GM12878 (cell line): ENCODE results near the gene C19orf47. TPM values are rescaled to one million over a fixed set of nuclear protein-coding genes. Genes with fewer than 3 reads are reported as not detected.

Experiments
- CHD2 ChIP-seq: IDR thresholded peaks from 2 replicates; pipeline ENCODE4 v1.6.1; 2011; ENCODE audit warnings: low read depth, low read length, improper control_type of control experiment, borderline replicate concordance
- CREB1 ChIP-seq: IDR thresholded peaks from 2 replicates; pipeline ENCODE4 v1.6.1; 2012; ENCODE audit warnings: low read depth, mild to moderate bottlenecking, inconsistent platforms
- ETV6 ChIP-seq, 2 experiments: fragments of 450-650 bp in 1 of 2; IDR thresholded peaks in 1 of 2; conservative IDR thresholded peaks in 1 of 2; 2 replicates each; pipeline ENCODE4 v1.6.1; 2014; ENCODE audit warnings: antibody characterized with exemption in 1 of 2, borderline replicate concordance in 1 of 2, low read depth in 1 of 2, mild to moderate bottlenecking in 1 of 2, moderate library complexity in 1 of 2
- GABPA ChIP-seq: IDR thresholded peaks from 2 replicates; pipeline ENCODE4 v1.6.1; 2014; ENCODE audit warnings: antibody characterized with exemption, low read depth, mild to moderate bottlenecking, inconsistent platforms
- KLF5 ChIP-seq: fragments of 450-650 bp; IDR thresholded peaks from 2 replicates; pipeline ENCODE4 v1.6.1; 2014; ENCODE audit warnings: mild to moderate bottlenecking; ENCODE audit not compliant: partially characterized antibody
- MEF2A ChIP-seq: IDR thresholded peaks from 2 replicates; pipeline ENCODE4 v1.6.1; 2011; ENCODE audit warnings: low read depth, mild to moderate bottlenecking, low read length, moderate library complexity; ENCODE audit not compliant: insufficient read depth
- NFXL1 ChIP-seq: fragments of 450-650 bp; IDR thresholded peaks from 2 replicates; pipeline ENCODE4 v1.6.1; 2017; ENCODE audit warnings: antibody characterized with exemption, mild to moderate bottlenecking, borderline replicate concordance
- NFYA ChIP-seq: IDR thresholded peaks from 2 replicates; pipeline ENCODE4 v1.6.1; 2011; ENCODE audit warnings: low read depth, mild to moderate bottlenecking, low read length, improper control_type of control experiment, borderline replicate concordance
- NFYB ChIP-seq: IDR thresholded peaks from 2 replicates; pipeline ENCODE4 v1.6.1; 2011; ENCODE audit warnings: low read depth, mild to moderate bottlenecking, low read length, improper control_type of control experiment, moderate library complexity; ENCODE audit not compliant: insufficient read depth
- NR2C1 ChIP-seq: fragments of 450-650 bp; IDR thresholded peaks from 2 replicates; pipeline ENCODE4 v1.6.1; 2017; ENCODE audit warnings: antibody characterized with exemption, mild to moderate bottlenecking, moderate library complexity
- PML ChIP-seq: IDR thresholded peaks from 2 replicates; pipeline ENCODE4 v1.6.1; 2012; ENCODE audit warnings: low read length, inconsistent platforms
- POLR2AphosphoS2 ChIP-seq: IDR thresholded peaks from 2 replicates; pipeline ENCODE4 v1.6.1; 2011; ENCODE audit warnings: low read depth, mild to moderate bottlenecking, low read length, improper control_type of control experiment, moderate library complexity
- POU2F2 ChIP-seq: IDR thresholded peaks from 3 replicates; pipeline ENCODE4 v1.6.1; 2011; ENCODE audit warnings: low read depth, mild to moderate bottlenecking, low read length, borderline replicate concordance
- RCOR1 ChIP-seq: conservative IDR thresholded peaks from 2 replicates; pipeline ENCODE4 v1.6.1; 2012; ENCODE audit warnings: low read depth, low read length, improper control_type of control experiment
- SIX5 ChIP-seq: IDR thresholded peaks from 2 replicates; pipeline ENCODE4 v1.6.1; 2011; ENCODE audit warnings: mild to moderate bottlenecking, low read depth, low read length, moderate library complexity; ENCODE audit not compliant: severe bottlenecking
- SP1 ChIP-seq: IDR thresholded peaks from one replicate; pipeline ENCODE4 v1.6.1; 2011; ENCODE audit warnings: low read depth, low read length
- TAF1 ChIP-seq: IDR thresholded peaks from 2 replicates; pipeline ENCODE4 v1.6.1; 2011; ENCODE audit warnings: mild to moderate bottlenecking, low read depth, low read length, borderline replicate concordance
- USF1 ChIP-seq: IDR thresholded peaks from 2 replicates; pipeline ENCODE4 v1.6.1; 2011; ENCODE audit warnings: borderline replicate concordance, low read depth, mild to moderate bottlenecking, moderate library complexity, mixed read lengths, low read length; ENCODE audit not compliant: insufficient read depth; ENCODE audit errors: extremely low read length
- ZNF274 ChIP-seq: IDR thresholded peaks from one replicate; pipeline ENCODE4 v1.8.0; 2011; ENCODE audit not compliant: insufficient read length, insufficient read depth
- polyA plus RNA-seq, 11 experiments: library from polyadenylated mRNA; depleted of rRNA in 4 of 11; unstranded in 6 of 11; stranded (reverse) in 5 of 11; fragments of >200 nt; fragmentation: Nextera tagmentation in 4 of 11; fragmentation: Illumina TruSeq in 1 of 11; extraction: Ambion mirVana in 4 of 11; extraction: Trizol in 1 of 11; gene quantifications; 1 replicate in 1 of 11; 2 replicates in 10 of 11; pipeline versions ENCODE4 v1.2.1 to v1.2.3, GENCODE V29; 2011 to 2016; ENCODE audit warnings: inconsistent platforms in 2 of 11, missing spikeins in 2 of 11, low read depth in 1 of 11
- total RNA-seq, 4 experiments: library from RNA; depleted of rRNA in 3 of 4; stranded (reverse); fragments of >200 nt in 3 of 4; fragmentation: Illumina TruSeq in 1 of 4; extraction: Trizol in 1 of 4; gene quantifications; 2 replicates each; pipeline versions ENCODE4 v1.2.1 to v1.2.3, GENCODE V29; 2013 to 2021
- TF ChIP-seq, protein P1 (sequence below): fragments of 450-650 bp; conservative IDR thresholded peaks from 2 replicates; pipeline ENCODE4 v1.6.1; 2017; ENCODE audit warnings: mild to moderate bottlenecking, moderate library complexity
- TF ChIP-seq, protein P2 (sequence below): fragments of 450-650 bp; IDR thresholded peaks from 2 replicates; pipeline ENCODE4 v1.6.1; 2016; ENCODE audit warnings: mild to moderate bottlenecking, moderate library complexity, borderline replicate concordance

The C19orf47 gene
- total and polyA plus RNA-seq, 10 of the 15 experiments (the other 5 are each of a cell fraction or from before 2014, with no cell fraction given), result 0.11 to 29.1 (median 20.2) TPM

DNA sequence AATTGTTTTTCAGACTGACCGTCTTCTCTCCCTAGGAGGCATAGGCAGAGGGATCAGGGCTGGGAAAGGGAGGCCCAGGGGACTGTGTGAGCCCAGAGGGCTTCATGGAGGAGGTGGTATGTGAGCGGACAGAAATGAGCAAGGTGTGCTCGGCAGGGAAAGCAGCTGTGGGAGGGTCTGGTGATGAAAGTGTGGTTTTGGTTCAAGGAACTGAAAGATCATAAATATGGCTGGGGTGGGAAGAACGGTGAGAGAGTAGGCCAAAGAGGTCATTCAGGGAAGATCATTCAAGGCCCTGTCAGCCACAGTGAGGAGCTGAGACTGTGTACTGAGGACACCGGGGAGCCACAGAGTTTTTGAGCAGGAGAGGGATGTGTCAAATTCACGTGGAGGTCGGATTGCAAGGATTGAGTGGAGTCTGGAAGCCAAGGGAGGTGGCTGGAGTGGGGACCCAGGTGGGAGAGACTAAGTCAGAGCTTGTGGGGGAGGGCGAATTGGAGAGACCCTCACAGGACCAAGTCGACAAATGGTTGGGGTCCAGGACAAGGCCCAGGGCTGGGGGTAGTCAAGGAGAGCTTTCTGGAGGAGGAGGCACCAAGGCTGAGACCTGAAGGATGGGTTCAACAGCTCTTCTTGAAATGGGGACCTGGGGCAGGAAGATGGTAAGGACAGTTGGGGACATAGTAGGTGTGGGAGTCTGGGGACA lies 7.9 kb upstream of the C19orf47 start (continued):
- TF ChIP-seq ZNF274 (no peak), TAF1 (peak; percentile 44; the same call in 1 of the 2 replicates), SIX5 (no peak), RCOR1 (peak; percentile 64; the same call in 1 of the 2 replicates), MEF2A (peak; percentile 51; the same call in 1 of the 2 replicates), NFYA (no peak), CHD2 (peak; percentile 45; the same call in 1 of the 2 replicates), GABPA (no peak), CREB1 (0 out of 2 replicates have a peak, but pooled peaks have one; percentile 30), ETV6 (conservative IDR thresholded peaks at IDR 0.05 in 1 of 2, IDR thresholded peaks at IDR 0.05 in 1 of 2; ENCODE audit: borderline replicate concordance in 1 of 2, low read depth in 1 of 2) (no peak), PML (0 out of 2 replicates have a peak, but pooled peaks have one; percentile 33), SP1 (no peak), POLR2AphosphoS2 (no peak), USF1 (no peak), KLF5 (no peak), NFYB (no peak), NR2C1 (no peak), NFXL1 (no peak), POU2F2 (0 out of 3 replicates have a peak, but pooled peaks have one; percentile 21)
- TF ChIP-seq, protein P1, sequence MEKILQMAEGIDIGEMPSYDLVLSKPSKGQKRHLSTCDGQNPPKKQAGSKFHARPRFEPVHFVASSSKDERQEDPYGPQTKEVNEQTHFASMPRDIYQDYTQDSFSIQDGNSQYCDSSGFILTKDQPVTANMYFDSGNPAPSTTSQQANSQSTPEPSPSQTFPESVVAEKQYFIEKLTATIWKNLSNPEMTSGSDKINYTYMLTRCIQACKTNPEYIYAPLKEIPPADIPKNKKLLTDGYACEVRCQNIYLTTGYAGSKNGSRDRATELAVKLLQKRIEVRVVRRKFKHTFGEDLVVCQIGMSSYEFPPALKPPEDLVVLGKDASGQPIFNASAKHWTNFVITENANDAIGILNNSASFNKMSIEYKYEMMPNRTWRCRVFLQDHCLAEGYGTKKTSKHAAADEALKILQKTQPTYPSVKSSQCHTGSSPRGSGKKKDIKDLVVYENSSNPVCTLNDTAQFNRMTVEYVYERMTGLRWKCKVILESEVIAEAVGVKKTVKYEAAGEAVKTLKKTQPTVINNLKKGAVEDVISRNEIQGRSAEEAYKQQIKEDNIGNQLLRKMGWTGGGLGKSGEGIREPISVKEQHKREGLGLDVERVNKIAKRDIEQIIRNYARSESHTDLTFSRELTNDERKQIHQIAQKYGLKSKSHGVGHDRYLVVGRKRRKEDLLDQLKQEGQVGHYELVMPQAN, result no peak
- TF ChIP-seq, protein P2, sequence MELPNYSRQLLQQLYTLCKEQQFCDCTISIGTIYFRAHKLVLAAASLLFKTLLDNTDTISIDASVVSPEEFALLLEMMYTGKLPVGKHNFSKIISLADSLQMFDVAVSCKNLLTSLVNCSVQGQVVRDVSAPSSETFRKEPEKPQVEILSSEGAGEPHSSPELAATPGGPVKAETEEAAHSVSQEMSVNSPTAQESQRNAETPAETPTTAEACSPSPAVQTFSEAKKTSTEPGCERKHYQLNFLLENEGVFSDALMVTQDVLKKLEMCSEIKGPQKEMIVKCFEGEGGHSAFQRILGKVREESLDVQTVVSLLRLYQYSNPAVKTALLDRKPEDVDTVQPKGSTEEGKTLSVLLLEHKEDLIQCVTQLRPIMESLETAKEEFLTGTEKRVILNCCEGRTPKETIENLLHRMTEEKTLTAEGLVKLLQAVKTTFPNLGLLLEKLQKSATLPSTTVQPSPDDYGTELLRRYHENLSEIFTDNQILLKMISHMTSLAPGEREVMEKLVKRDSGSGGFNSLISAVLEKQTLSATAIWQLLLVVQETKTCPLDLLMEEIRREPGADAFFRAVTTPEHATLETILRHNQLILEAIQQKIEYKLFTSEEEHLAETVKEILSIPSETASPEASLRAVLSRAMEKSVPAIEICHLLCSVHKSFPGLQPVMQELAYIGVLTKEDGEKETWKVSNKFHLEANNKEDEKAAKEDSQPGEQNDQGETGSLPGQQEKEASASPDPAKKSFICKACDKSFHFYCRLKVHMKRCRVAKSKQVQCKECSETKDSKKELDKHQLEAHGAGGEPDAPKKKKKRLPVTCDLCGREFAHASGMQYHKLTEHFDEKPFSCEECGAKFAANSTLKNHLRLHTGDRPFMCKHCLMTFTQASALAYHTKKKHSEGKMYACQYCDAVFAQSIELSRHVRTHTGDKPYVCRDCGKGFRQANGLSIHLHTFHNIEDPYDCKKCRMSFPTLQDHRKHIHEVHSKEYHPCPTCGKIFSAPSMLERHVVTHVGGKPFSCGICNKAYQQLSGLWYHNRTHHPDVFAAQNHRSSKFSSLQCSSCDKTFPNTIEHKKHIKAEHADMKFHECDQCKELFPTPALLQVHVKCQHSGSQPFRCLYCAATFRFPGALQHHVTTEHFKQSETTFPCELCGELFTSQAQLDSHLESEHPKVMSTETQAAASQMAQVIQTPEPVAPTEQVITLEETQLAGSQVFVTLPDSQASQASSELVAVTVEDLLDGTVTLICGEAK, result no peak
